Skeletal muscle tissue (tissue), 4 donors: ENCODE results near the gene TULP1. TPM values are rescaled to one million over a fixed set of nuclear protein-coding genes. Genes with fewer than 3 reads are reported as not detected.
"Not testable (repeated sequence)": the region's sequence is repeated elsewhere in the genome, so short reads cannot be mapped to it uniquely, and the experiment has no call there.

Source experiments
- H3K27ac ChIP-seq: one replicate; pipeline ENCODE4 v1.7.0; 2013; ENCODE audit warnings: mild to moderate bottlenecking, low read depth, low read length, inconsistent platforms
- H3K27me3 ChIP-seq, 3 donors: one replicate each; pipeline ENCODE4 v1.7.0; 2013; ENCODE audit warnings: low read length in 3 of 3; ENCODE audit not compliant: control insufficient read depth in 3 of 3, insufficient read depth in 3 of 3
- H3K36me3 ChIP-seq, 3 donors: one replicate each; pipeline ENCODE4 v1.7.0; 2013; ENCODE audit warnings: low read length in 3 of 3; ENCODE audit not compliant: control insufficient read depth in 3 of 3, insufficient read depth in 3 of 3
- H3K4me1 ChIP-seq, 3 donors: one replicate each; pipeline ENCODE4 v1.7.0; 2013; ENCODE audit warnings: low read length in 3 of 3, mild to moderate bottlenecking in 3 of 3; ENCODE audit not compliant: control insufficient read depth in 3 of 3, insufficient read depth in 3 of 3
- H3K4me3 ChIP-seq, 3 donors: one replicate each; pipeline ENCODE4 v1.7.0; 2013; ENCODE audit warnings: low read length in 3 of 3
- H3K9ac ChIP-seq, 3 donors: one replicate each; pipeline ENCODE4 v1.7.0; 2013; ENCODE audit warnings: low read length in 3 of 3, mild to moderate bottlenecking in 3 of 3, moderate library complexity in 2 of 3, low read depth in 1 of 3
- H3K9me3 ChIP-seq, 3 donors: one replicate each; pipeline ENCODE4 v1.7.0; 2013; ENCODE audit warnings: low read length in 3 of 3; ENCODE audit not compliant: control insufficient read depth in 3 of 3
- total RNA-seq: library from RNA; depleted of rRNA; stranded (reverse); fragments of >200 nt; gene quantifications from one replicate; pipeline ENCODE4 v1.2.3, GENCODE V29; 2014
- donor health status: Osteomylitis.

Gene TULP1
- total RNA-seq, 1 donor from 2014 or later = 0.52 TPM

DNA sequence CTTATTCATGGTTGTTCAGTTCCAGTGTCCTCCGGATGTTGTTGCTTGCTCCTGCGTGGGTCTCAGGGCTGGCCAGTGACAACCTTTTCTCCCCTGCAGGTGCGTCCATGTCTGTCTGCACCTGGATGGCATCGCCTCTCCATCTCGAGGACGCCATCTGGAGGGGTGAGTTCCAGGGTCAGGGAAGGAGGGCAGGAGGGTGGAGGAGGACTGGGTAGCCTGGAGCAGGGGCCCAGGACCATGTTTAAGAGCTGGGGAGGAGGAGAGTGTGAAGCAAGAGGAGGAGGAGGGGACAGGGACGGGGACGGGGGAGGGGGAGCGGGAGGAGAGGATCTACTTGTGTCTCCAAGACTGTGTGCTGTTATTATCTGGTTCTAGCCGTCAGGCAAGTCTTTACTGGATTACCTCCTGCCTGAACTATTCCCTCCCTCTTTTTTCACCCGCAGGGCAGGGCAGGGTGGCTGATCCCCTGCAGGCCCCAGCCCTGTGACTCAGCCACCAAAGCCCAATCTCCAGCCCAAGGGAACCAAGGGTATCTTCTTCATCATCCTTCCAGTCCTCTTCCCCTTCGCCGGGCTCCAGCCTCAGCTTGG is 32.2 kb upstream of the TULP1 start:
- Histone ChIP-seq H3K36me3 (no peaks in the 10 kb centered on the region), H3K27me3 (peaks cover 0 to 13% (median 7%) of the 10 kb centered on the region in 3 donors), H3K27ac (no peak overlapping the region), H3K4me3 (no peak overlapping the region), H3K9ac (no peak overlapping the region), H3K4me1 (no peaks in the 10 kb centered on the region), H3K9me3 (no peaks in the 10 kb centered on the region)

DNA sequence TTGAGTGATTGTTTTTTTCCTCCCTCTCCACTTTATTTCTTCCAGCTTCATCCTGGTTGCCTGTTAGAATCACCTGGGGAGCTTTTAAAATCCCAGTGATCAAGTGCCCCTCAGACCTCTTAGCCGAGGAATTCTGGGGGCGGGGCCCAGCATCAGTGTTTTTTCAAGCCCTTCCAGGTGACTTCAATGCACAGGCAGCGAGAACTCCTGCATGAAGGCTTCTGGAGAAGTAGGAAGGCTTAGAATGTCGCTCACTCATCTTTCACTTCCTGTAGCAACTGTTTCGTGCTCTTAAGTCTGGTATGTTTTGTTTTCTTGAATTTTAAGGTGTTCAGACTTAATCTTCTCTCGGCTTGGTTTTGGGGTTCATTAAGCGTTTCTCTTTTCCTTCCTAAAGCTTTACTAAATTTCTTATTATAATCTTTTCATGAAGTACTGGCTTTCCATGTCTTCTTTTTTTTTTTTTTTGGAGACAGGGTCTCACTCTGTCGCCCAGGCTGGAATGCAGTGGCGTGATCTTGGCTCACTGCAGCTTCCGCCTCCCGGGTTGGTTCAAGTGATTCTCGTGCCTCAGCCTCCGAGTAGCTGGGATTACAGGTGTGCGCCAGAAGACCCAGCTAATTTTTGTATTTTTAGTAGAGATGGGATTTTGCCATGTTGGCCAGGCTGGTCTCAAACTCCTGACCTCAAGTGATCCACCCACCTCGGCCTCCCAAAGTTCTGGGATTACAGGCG is 30.9 kb upstream of the TULP1 start:
- Histone ChIP-seq H3K27me3 (peaks cover 0 to 13% (median 7%) of the 10 kb centered on the region in 3 donors), H3K4me3 (no peak overlapping the region), H3K9ac (no peak overlapping the region), H3K9me3 (no peaks in the 10 kb centered on the region), H3K4me1 (no peaks in the 10 kb centered on the region), H3K36me3 (no peaks in the 10 kb centered on the region), H3K27ac (no peak overlapping the region)

DNA sequence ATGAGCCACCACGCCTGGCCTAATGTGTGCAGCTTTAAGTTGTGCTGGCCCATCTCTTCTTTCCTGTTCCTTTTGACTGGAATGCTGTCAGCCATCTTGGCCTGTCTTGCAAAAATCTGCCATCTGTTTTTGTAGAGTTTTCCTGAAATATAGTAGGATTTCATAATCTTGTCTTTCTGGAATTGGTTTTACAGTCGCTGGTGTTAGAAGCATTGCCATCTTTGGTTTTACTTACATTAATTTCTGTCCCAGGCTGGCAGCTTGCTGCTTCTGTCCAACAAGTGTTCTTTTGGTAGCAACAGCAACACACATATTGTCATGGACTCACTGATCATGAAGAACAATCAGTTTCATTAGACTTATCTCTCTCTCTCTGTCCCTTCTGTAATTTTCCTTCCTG is 29.1 kb upstream of the TULP1 start:
- no peaks in the 10 kb centered on the region for H3K9me3 ChIP-seq
- no peak overlapping the region for H3K27ac ChIP-seq
- H3K27me3 ChIP-seq = peaks cover 0 to 11% (median 3%) of the 10 kb centered on the region in 3 donors
- no peak overlapping the region for H3K4me3 ChIP-seq
- H3K36me3 ChIP-seq = no peaks in the 10 kb centered on the region
- no peaks in the 10 kb centered on the region for H3K4me1 ChIP-seq
- no peak overlapping the region for H3K9ac ChIP-seq

DNA sequence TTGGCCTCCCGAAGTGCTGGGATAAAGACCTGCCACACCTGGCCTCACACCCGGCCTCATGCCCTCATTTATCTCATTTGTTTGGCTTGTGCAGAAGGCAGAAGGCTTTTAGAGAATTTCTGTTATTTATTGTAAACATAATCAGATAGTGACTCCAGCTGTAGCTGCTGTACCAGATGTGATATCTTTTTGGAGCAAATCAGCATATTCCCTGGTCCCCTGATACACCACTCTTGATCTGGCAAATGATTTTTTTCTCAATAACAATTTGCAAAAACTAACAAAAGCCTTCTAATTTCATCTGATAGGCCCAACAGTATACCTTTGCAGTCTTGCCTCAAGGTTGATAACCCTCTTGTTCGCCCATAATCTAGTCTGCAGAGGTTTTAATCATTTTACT is 26.5 kb upstream of the TULP1 start:
- Histone ChIP-seq H3K9ac (no peak overlapping the region), H3K9me3 (no peaks in the 10 kb centered on the region), H3K27ac (no peak overlapping the region), H3K4me1 (no peaks in the 10 kb centered on the region), H3K27me3 (no peaks in the 10 kb centered on the region), H3K4me3 (no peak overlapping the region), H3K36me3 (no peaks in the 10 kb centered on the region)

DNA sequence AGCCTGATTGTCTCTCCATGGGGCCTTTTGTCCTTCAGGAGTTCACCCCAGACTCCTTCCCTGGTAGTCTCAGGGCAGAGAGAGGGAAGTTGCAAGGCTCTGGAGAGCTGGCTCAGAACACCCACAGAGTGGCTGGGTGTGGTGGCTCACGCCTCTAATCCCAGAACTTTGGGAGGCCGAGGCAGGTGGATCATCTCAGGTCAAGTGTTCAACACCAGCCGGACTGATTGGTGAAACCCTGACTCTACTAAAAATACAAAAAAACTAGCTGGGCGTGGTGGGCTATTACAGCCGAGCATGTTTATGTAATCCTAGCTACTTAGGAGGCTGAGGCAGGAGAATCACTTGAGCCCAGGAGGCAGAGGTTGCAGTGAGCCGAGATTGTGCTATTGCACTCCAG is 23.2 kb upstream of the TULP1 start:
- not testable (repeated sequence) for H3K4me1 ChIP-seq, H3K4me3 ChIP-seq, H3K27me3 ChIP-seq

DNA sequence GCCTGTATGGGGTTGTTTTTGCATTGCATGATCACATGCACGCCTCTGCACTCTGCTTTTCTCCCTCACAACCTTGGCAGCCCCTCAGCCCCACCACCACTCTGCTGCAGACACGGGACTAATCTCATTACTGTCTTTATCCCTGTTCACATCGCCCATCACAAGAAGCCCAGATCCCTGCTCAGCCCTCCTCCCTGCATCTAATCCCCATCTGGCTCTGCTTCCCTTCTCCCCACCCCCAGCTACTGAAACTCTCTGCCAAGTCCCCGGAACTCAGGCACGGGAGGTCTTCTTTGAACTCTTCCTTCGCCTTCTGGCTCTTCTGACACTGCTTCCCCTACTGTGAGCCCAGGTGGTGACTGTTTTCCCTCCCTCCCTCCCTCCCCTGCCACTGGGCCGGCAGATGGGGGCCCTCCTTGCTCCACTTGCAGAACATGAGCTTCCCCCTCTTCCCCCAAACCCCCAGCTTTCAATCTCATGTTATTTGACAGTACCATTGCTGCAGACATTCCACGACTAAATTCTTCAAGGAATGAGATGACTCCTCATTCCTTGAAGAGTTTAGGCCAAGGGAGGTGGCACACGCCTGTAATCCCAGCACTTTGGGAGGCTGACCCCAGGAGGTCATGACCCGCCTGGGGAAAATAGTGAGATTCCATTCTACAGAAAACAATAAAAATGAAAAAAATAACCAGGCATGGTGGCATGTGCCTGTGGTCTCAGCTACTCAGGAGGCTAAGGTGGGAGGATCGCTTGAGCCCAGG is 21.9 kb upstream of the TULP1 start:
- Histone ChIP-seq H3K4me1 (no peaks in the 10 kb centered on the region), H3K4me3 (no peak overlapping the region), H3K27ac (no peak overlapping the region), H3K9me3 (no peaks in the 10 kb centered on the region), H3K9ac (no peak overlapping the region), H3K27me3 (peaks cover 0 to 2% (median 0%) of the 10 kb centered on the region in 3 donors), H3K36me3 (no peaks in the 10 kb centered on the region)

More for the DNA sequence above, 23.2 kb upstream of the TULP1 start:
- not testable (repeated sequence) for H3K9ac ChIP-seq, H3K27ac ChIP-seq, H3K36me3 ChIP-seq, H3K9me3 ChIP-seq

GRCh38 chr6:35533981-35534380 is 21.3 kb upstream of the TULP1 start:
- Histone ChIP-seq H3K4me3 (no peak overlapping the region), H3K9ac (no peak overlapping the region), H3K36me3 (no peaks in the 10 kb centered on the region), H3K27ac (no peak overlapping the region), H3K9me3 (no peaks in the 10 kb centered on the region), H3K27me3 (peaks cover 0 to 2% (median 0%) of the 10 kb centered on the region in 3 donors), H3K4me1 (no peaks in the 10 kb centered on the region)

GRCh38 chr6:35532126-35532525 is 19.4 kb upstream of the TULP1 start:
- H3K4me1 ChIP-seq = no peaks in the 10 kb centered on the region
- no peaks in the 10 kb centered on the region for H3K9me3 ChIP-seq
- H3K27me3 ChIP-seq = peaks cover 0 to 2% (median 0%) of the 10 kb centered on the region in 3 donors
- H3K27ac ChIP-seq = no peak overlapping the region
- no peaks in the 10 kb centered on the region for H3K36me3 ChIP-seq
- no peak overlapping the region for H3K4me3 ChIP-seq
- H3K9ac ChIP-seq = no peak overlapping the region

- H3K9me3 ChIP-seq = no peaks in the 10 kb centered on the region
- no peak overlapping the region for H3K9ac ChIP-seq
- H3K4me3 ChIP-seq = no peak overlapping the region
- no peak overlapping the region for H3K27ac ChIP-seq
- peaks cover 3 to 10% (median 4%) of the 10 kb centered on the region in 3 donors for H3K4me1 ChIP-seq
- no peaks in the 10 kb centered on the region for H3K36me3 ChIP-seq
- H3K27me3 ChIP-seq = no peaks in the 10 kb centered on the region
Measured at GRCh38 chr6:35524380-35525020, 11.8 kb upstream of the TULP1 start.
